ENCODE measurements around the gene TOMM70.
A peak's percentile ranks its signal among the peaks of the same experiment; 100 is the strongest.

Gene TOMM70

GRCh38 chr3:100399341-100400071, 1.4 kb downstream of the TOMM70 start:
- peaks cover 47% of the 10 kb centered on the region for H3K36me3 Mint-ChIP-seq
- peak overlapping the region; percentile 98 for H3K27ac Mint-ChIP-seq
- H3K4me3 Mint-ChIP-seq: peak overlapping the region; percentile 90
- H3K4me1 Mint-ChIP-seq: peaks cover 43% of the 10 kb centered on the region
- no peak for ATAC-seq
- DNase-seq (ENCODE audit: low spot score in 2 of 2): no peak
- no peaks in the 10 kb centered on the region for H3K9me3 Mint-ChIP-seq

- H3K4me3 Mint-ChIP-seq: no peak overlapping the region
- ATAC-seq: no peak
- H3K9me3 Mint-ChIP-seq: no peaks in the 10 kb centered on the region
- H3K4me1 Mint-ChIP-seq: peaks cover 45% of the 10 kb centered on the region
- peak overlapping the region; percentile 12 for H3K27ac Mint-ChIP-seq
- DNase-seq (ENCODE audit: low spot score in 2 of 2): no peak
- peaks cover 47% of the 10 kb centered on the region for H3K36me3 Mint-ChIP-seq
These were observed 3.9 kb downstream of the TOMM70 start for GRCh38 chr3:100396967-100397366.

- Mint-ChIP-seq H3K9me3 (no peaks in the 10 kb centered on the region), H3K36me3 (peaks cover 36% of the 10 kb centered on the region), H3K4me3 (no peak overlapping the region), H3K4me1 (peaks cover 39% of the 10 kb centered on the region), H3K27ac (peak overlapping the region; percentile 35)
- DNase-seq (ENCODE audit: low spot score in 2 of 2): no peak
- ATAC-seq: peak; percentile 46
These were observed 5.0 kb downstream of the TOMM70 start for GRCh38 chr3:100395679-100396431.

GRCh38 chr3:100389025-100389424, 11.9 kb downstream of the TOMM70 start:
- ATAC-seq: no peak
- peaks cover 18% of the 10 kb centered on the region for H3K4me1 Mint-ChIP-seq
- no peaks in the 10 kb centered on the region for H3K9me3 Mint-ChIP-seq
- H3K36me3 Mint-ChIP-seq: peaks cover 44% of the 10 kb centered on the region
- no peak overlapping the region for H3K4me3 Mint-ChIP-seq
- no peak overlapping the region for H3K27ac Mint-ChIP-seq
- DNase-seq (ENCODE audit: low spot score in 2 of 2): no peak

- Mint-ChIP-seq H3K4me3 (no peak overlapping the region), H3K27ac (no peak overlapping the region), H3K9me3 (no peaks in the 10 kb centered on the region), H3K36me3 (peaks cover 69% of the 10 kb centered on the region), H3K4me1 (peaks cover 14% of the 10 kb centered on the region)
- no peak for DNase-seq (ENCODE audit: low spot score in 2 of 2)
- ATAC-seq: no peak
These were observed 14.3 kb downstream of the TOMM70 start for GRCh38 chr3:100386437-100387074.

- Mint-ChIP-seq H3K36me3 (peaks cover 85% of the 10 kb centered on the region), H3K4me1 (peaks cover 14% of the 10 kb centered on the region), H3K4me3 (no peak overlapping the region), H3K9me3 (no peaks in the 10 kb centered on the region), H3K27ac (no peak overlapping the region)
- DNase-seq (ENCODE audit: low spot score in 2 of 2): no peak
- ATAC-seq: no peak
These were observed 16.0 kb downstream of the TOMM70 start for GRCh38 chr3:100384733-100385525.

- Mint-ChIP-seq H3K27ac (no peak overlapping the region), H3K36me3 (peaks cover 97% of the 10 kb centered on the region), H3K9me3 (no peaks in the 10 kb centered on the region), H3K4me3 (no peak overlapping the region), H3K4me1 (no peaks in the 10 kb centered on the region)
- no peak for DNase-seq (ENCODE audit: low spot score in 2 of 2)
- ATAC-seq: no peak
These were observed 24.6 kb downstream of the TOMM70 start for GRCh38 chr3:100376301-100376700.

- ATAC-seq: no peak
- Mint-ChIP-seq H3K27ac (no peak overlapping the region), H3K4me1 (no peaks in the 10 kb centered on the region), H3K4me3 (no peak overlapping the region), H3K9me3 (no peaks in the 10 kb centered on the region), H3K36me3 (peaks cover 97% of the 10 kb centered on the region)
- no peak for DNase-seq (ENCODE audit: low spot score in 2 of 2)
These were observed 26.4 kb downstream of the TOMM70 start for GRCh38 chr3:100374521-100374920.

- ATAC-seq (no peak), DNase-seq (ENCODE audit: low spot score in 2 of 2) (no peak)
- Mint-ChIP-seq H3K27ac (no peak overlapping the region), H3K4me1 (no peaks in the 10 kb centered on the region), H3K36me3 (peaks cover 97% of the 10 kb centered on the region), H3K9me3 (no peaks in the 10 kb centered on the region), H3K4me3 (no peak overlapping the region)
These were observed 30.1 kb downstream of the TOMM70 start for GRCh38 chr3:100370756-100371155.

- H3K4me3 Mint-ChIP-seq: no peak overlapping the region
- DNase-seq (ENCODE audit: low spot score in 2 of 2): no peak
- no peak overlapping the region for H3K27ac Mint-ChIP-seq
- H3K9me3 Mint-ChIP-seq: no peaks in the 10 kb centered on the region
- no peaks in the 10 kb centered on the region for H3K4me1 Mint-ChIP-seq
- peaks cover 100% of the 10 kb centered on the region for H3K36me3 Mint-ChIP-seq
- no peak for ATAC-seq
These were observed 32.4 kb downstream of the TOMM70 start for GRCh38 chr3:100368441-100368840.

GRCh38 chr3:100366424-100366823, 34.5 kb downstream of the TOMM70 start:
- H3K4me3 Mint-ChIP-seq: no peak overlapping the region
- peaks cover 100% of the 10 kb centered on the region for H3K36me3 Mint-ChIP-seq
- ATAC-seq (no peak), DNase-seq (ENCODE audit: low spot score in 2 of 2) (no peak)
- peak overlapping the region; percentile 10 for H3K27ac Mint-ChIP-seq
- no peaks in the 10 kb centered on the region for H3K4me1 Mint-ChIP-seq
- H3K9me3 Mint-ChIP-seq: peaks cover 2% of the 10 kb centered on the region

GRCh38 chr3:100364421-100364820, 36.5 kb downstream of the TOMM70 start:
- no peak overlapping the region for H3K4me3 Mint-ChIP-seq

GRCh38 chr3:100361897-100362296, 39.0 kb downstream of the TOMM70 start:
- H3K4me1 Mint-ChIP-seq: no peaks in the 10 kb centered on the region
- no peak for ATAC-seq
- peaks cover 2% of the 10 kb centered on the region for H3K9me3 Mint-ChIP-seq
- no peak for DNase-seq (ENCODE audit: low spot score in 2 of 2)
- peaks cover 79% of the 10 kb centered on the region for H3K36me3 Mint-ChIP-seq
- H3K4me3 Mint-ChIP-seq: no peak overlapping the region
- no peak overlapping the region for H3K27ac Mint-ChIP-seq

More at GRCh38 chr3:100364421-100364820, 36.5 kb downstream of the TOMM70 start:
- no peak for DNase-seq (ENCODE audit: low spot score in 2 of 2)
- H3K4me1 Mint-ChIP-seq: no peaks in the 10 kb centered on the region
- H3K9me3 Mint-ChIP-seq: peaks cover 2% of the 10 kb centered on the region
- peaks cover 83% of the 10 kb centered on the region for H3K36me3 Mint-ChIP-seq
- ATAC-seq: no peak
- H3K27ac Mint-ChIP-seq: no peak overlapping the region

- Mint-ChIP-seq H3K4me1 (no peaks in the 10 kb centered on the region), H3K36me3 (peaks cover 79% of the 10 kb centered on the region), H3K27ac (peak overlapping the region; percentile 32), H3K9me3 (peaks cover 2% of the 10 kb centered on the region), H3K4me3 (no peak overlapping the region)
- ATAC-seq (no peak), DNase-seq (ENCODE audit: low spot score in 2 of 2) (no peak)
These were observed 40.0 kb downstream of the TOMM70 start for GRCh38 chr3:100360757-100361496.
